ENCODE measurements around the gene KCNH1.

The KCNH1 gene
- 0 to 0.05 (median 0.04) reads per million in 3 experiments for total RNA-seq

- peak; percentile 64 for DNase-seq
These were observed at the start of gene KCNH1 for GRCh38 chr1:211133836-211134669. Gene KCNH1 (minus strand): TSS chr1:211134148. CDS start chr1:211133945, 203 bp downstream.

GRCh38 chr1:211182746-211183145, 48.8 kb upstream of the KCNH1 start:
- no peak for DNase-seq

- DNase-seq: no peak
These were observed 40.4 kb upstream of the KCNH1 start for GRCh38 chr1:211174375-211174774.

- DNase-seq: no peak
These were observed 38.7 kb upstream of the KCNH1 start for GRCh38 chr1:211172657-211173056.

- DNase-seq: no peak
These were observed 35.4 kb upstream of the KCNH1 start for GRCh38 chr1:211169353-211169752.

GRCh38 chr1:211158866-211159265, 24.9 kb upstream of the KCNH1 start:
- no peak for DNase-seq

GRCh38 chr1:211155040-211155439, 21.1 kb upstream of the KCNH1 start:
- no peak for DNase-seq

- DNase-seq: no peak
These were observed 20.0 kb upstream of the KCNH1 start for GRCh38 chr1:211153932-211154331.

GRCh38 chr1:211148366-211148765, 14.4 kb upstream of the KCNH1 start:
- DNase-seq: no peak

GRCh38 chr1:211145944-211146343, 12.0 kb upstream of the KCNH1 start:
- DNase-seq: no peak

- peak; percentile 11 for DNase-seq
These were observed 1.5 kb upstream of the KCNH1 start for GRCh38 chr1:211135342-211135950.

GRCh38 chr1:211133393-211133835, 534 bp downstream of the KCNH1 start:
- no peak for DNase-seq

- no peak for DNase-seq
These were observed 1.1 kb downstream of the KCNH1 start for GRCh38 chr1:211132721-211133392.

- DNase-seq: no peak
These were observed 4.2 kb downstream of the KCNH1 start for GRCh38 chr1:211129776-211130175.

- no peak for DNase-seq
These were observed 6.8 kb downstream of the KCNH1 start for GRCh38 chr1:211127166-211127565.

GRCh38 chr1:211126622-211127021, 7.3 kb downstream of the KCNH1 start:
- no peak for DNase-seq

GRCh38 chr1:211118407-211119102, 15.4 kb downstream of the KCNH1 start:
- DNase-seq: no peak

GRCh38 chr1:211114446-211114845, 19.5 kb downstream of the KCNH1 start:
- no peak for DNase-seq

GRCh38 chr1:211113566-211113965, 20.4 kb downstream of the KCNH1 start:
- no peak for DNase-seq

GRCh38 chr1:211111351-211111750, 22.6 kb downstream of the KCNH1 start:
- no peak for DNase-seq

- DNase-seq: no peak
These were observed 32.5 kb downstream of the KCNH1 start for GRCh38 chr1:211101481-211101880.

- DNase-seq: no peak
These were observed 34.6 kb downstream of the KCNH1 start for GRCh38 chr1:211099393-211099792.

GRCh38 chr1:211095381-211095780, 38.6 kb downstream of the KCNH1 start:
- DNase-seq: no peak
